OCI-LY1 (cell line): ENCODE results near the gene TMC4.
"Not testable (repeated sequence)": the region's sequence is repeated elsewhere in the genome, so short reads cannot be mapped to it uniquely, and the experiment has no call there.

Experiments
- H2AFZ ChIP-seq: fragments of 200-600 bp; sonication (generic), shearing (Covaris generic); 2 replicates; pipeline ENCODE4 v1.6.0; 2014; ENCODE audit warnings: antibody characterized with exemption, mild to moderate bottlenecking, low read length
- H3F3A ChIP-seq: fragments of 200-600 bp; sonication (generic), shearing (Covaris generic); 2 replicates; pipeline ENCODE4 v1.6.0; 2014; ENCODE audit warnings: mild to moderate bottlenecking, antibody characterized with exemption, low read length, moderate library complexity; ENCODE audit not compliant: insufficient read depth
- H3K27ac ChIP-seq: fragments of 200-600 bp; sonication (generic); 2 replicates; pipeline ENCODE4 v1.5.1; 2014; ENCODE audit warnings: low read length, mixed run types, mild to moderate bottlenecking, low read depth; ENCODE audit not compliant: poor library complexity, severe bottlenecking
- H3K27me3 ChIP-seq: fragments of 200-600 bp; sonication (generic); 2 replicates; pipeline ENCODE4 v1.6.0; 2014; ENCODE audit warnings: antibody characterized with exemption, mild to moderate bottlenecking, low read length, moderate library complexity; ENCODE audit not compliant: insufficient read depth
- H3K36me3 ChIP-seq: fragments of 200-600 bp; sonication (generic); 2 replicates; pipeline ENCODE4 v1.6.1; 2014; ENCODE audit warnings: mild to moderate bottlenecking, antibody characterized with exemption, low read length, moderate library complexity, mixed read lengths; ENCODE audit not compliant: insufficient read depth
- H3K4me1 ChIP-seq: fragments of 200-600 bp; sonication (generic); 2 replicates; pipeline ENCODE4 v1.5.1; 2014; ENCODE audit warnings: mild to moderate bottlenecking, low read length, moderate library complexity; ENCODE audit not compliant: insufficient read depth, severe bottlenecking
- H3K4me2 ChIP-seq: fragments of 200-600 bp; sonication (generic), shearing (Covaris generic); 2 replicates; pipeline ENCODE4 v1.6.1; 2014; ENCODE audit warnings: low read length
- H3K4me3 ChIP-seq: fragments of 200-600 bp; sonication (generic); 2 replicates; pipeline ENCODE4 v1.5.1; 2014; ENCODE audit warnings: low read length, low read depth, mild to moderate bottlenecking, mixed read lengths; ENCODE audit not compliant: poor library complexity, severe bottlenecking
- H3K79me2 ChIP-seq: fragments of 200-600 bp; shearing (Covaris generic); 2 replicates; pipeline ENCODE4 v1.6.1; 2016; ENCODE audit warnings: mixed run types, low read length, mixed read lengths; ENCODE audit not compliant: insufficient read depth
- H3K9ac ChIP-seq: fragments of 200-600 bp; sonication (generic), shearing (Covaris generic); 2 replicates; pipeline ENCODE4 v1.6.1; 2014; ENCODE audit warnings: mild to moderate bottlenecking, low read length, mixed read lengths
- H3K9me2 ChIP-seq: fragments of 200-600 bp; sonication (generic), shearing (Covaris generic); 2 replicates; pipeline ENCODE4 v1.6.1; 2014; ENCODE audit warnings: low read depth, mild to moderate bottlenecking, low read length, mixed read lengths
- H3K9me3 ChIP-seq: fragments of 200-600 bp; shearing (Covaris generic); 2 replicates; pipeline ENCODE4 v1.6.1; 2014; ENCODE audit warnings: low read length, mixed read lengths
- H4K20me1 ChIP-seq: fragments of 200-600 bp; sonication (generic), shearing (Covaris generic); 2 replicates; pipeline ENCODE4 v1.6.0; 2016; ENCODE audit warnings: mild to moderate bottlenecking, low read length; ENCODE audit not compliant: insufficient read depth
- CTCF ChIP-seq: fragments of 200-600 bp; sonication (generic), shearing (Covaris generic); IDR thresholded peaks from 2 replicates; pipeline ENCODE4 v1.5.1; 2017; ENCODE audit warnings: mild to moderate bottlenecking, antibody characterized with exemption, low read length, moderate library complexity, mixed read lengths
- EZH2 ChIP-seq: fragments of 200-600 bp; sonication (generic), shearing (Covaris generic); IDR thresholded peaks from 2 replicates; pipeline ENCODE4 v1.8.0; 2017; ENCODE audit warnings: borderline replicate concordance, mixed run types, mild to moderate bottlenecking, antibody characterized with exemption, low read length, moderate library complexity, mixed read lengths

Gene TMC4

DNA sequence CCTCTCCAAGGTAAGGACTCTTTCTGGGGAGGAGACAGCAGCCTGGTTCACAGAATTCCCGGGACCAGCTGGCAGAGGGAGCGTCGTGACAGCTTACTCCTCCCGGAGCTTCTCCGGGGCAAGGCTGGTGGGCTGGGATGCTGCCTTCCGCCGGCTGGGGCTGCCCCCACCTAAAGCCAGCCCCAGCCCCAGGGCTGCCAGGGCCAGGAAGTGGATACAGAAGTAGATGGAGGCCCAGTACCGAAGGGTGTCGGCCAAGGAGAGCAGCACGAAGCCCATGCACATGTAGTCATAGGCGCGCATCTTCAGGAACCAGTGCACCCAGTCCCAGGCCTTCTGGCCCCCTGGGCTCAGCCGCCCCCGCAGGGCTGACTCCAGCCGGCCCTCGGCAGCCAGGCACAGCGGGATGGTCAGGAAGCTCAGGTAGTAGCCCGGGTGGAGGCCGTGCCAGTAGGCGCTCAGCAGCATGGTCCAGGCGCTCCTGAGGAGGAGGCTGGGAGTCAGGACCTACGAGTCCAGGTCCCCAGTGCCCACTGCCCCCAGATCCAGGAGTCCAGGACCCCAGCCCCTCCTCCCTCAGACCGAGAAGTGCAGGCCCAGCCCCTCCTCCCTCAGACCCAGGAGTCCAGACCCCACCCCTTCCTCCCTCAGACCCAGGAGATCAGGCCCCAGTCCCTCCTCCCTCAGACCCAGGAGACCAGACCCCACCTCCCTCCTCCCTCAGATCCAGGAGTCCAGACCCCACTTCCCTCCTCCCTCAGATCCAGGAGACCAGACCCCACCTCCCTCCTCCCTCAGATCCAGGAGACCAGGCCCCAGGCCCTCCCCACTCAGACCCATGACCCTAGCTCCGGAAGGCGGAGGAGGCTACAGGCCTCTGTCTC, 1.2 kb upstream of the TMC4 start:
- peaks cover 4% of the 10 kb centered on the region; the same call in 1 of the 2 replicates for H3K36me3 ChIP-seq
- H3F3A ChIP-seq = no peaks in the 10 kb centered on the region
- H4K20me1 ChIP-seq = no peaks in the 10 kb centered on the region
- no peaks in the 10 kb centered on the region; the same call in 1 of the 2 replicates for H3K27me3 ChIP-seq
- no peak overlapping the region for H3K27ac ChIP-seq
- no peak for TF ChIP-seq EZH2
- no peak for TF ChIP-seq CTCF
- H3K9me3 ChIP-seq = no peaks in the 10 kb centered on the region
- H3K4me3 ChIP-seq = no peak overlapping the region
- H3K9me2 ChIP-seq = no peaks in the 10 kb centered on the region
- H3K4me1 ChIP-seq = no peaks in the 10 kb centered on the region
- no peaks in the 10 kb centered on the region for H3K79me2 ChIP-seq
- H3K4me2 ChIP-seq = no peak overlapping the region
- H2AFZ ChIP-seq = no peak overlapping the region
- no peak overlapping the region for H3K9ac ChIP-seq

GRCh38 chr19:54173359-54173699, 369 bp upstream of the TMC4 start:
- H2AFZ ChIP-seq = no peak overlapping the region
- no peaks in the 10 kb centered on the region for H3K9me2 ChIP-seq
- H3K36me3 ChIP-seq = peaks cover 4% of the 10 kb centered on the region; the same call in 1 of the 2 replicates
- no peak for TF ChIP-seq EZH2
- no peak for TF ChIP-seq CTCF
- no peaks in the 10 kb centered on the region for H3K79me2 ChIP-seq
- no peak overlapping the region for H3K27ac ChIP-seq
- no peaks in the 10 kb centered on the region for H3F3A ChIP-seq
- no peaks in the 10 kb centered on the region; the same call in 1 of the 2 replicates for H3K27me3 ChIP-seq
- no peak overlapping the region for H3K9ac ChIP-seq
- H3K4me3 ChIP-seq = no peak overlapping the region
- no peaks in the 10 kb centered on the region for H3K4me1 ChIP-seq
- no peaks in the 10 kb centered on the region for H4K20me1 ChIP-seq
- H3K4me2 ChIP-seq = no peak overlapping the region
- H3K9me3 ChIP-seq = no peaks in the 10 kb centered on the region

DNA sequence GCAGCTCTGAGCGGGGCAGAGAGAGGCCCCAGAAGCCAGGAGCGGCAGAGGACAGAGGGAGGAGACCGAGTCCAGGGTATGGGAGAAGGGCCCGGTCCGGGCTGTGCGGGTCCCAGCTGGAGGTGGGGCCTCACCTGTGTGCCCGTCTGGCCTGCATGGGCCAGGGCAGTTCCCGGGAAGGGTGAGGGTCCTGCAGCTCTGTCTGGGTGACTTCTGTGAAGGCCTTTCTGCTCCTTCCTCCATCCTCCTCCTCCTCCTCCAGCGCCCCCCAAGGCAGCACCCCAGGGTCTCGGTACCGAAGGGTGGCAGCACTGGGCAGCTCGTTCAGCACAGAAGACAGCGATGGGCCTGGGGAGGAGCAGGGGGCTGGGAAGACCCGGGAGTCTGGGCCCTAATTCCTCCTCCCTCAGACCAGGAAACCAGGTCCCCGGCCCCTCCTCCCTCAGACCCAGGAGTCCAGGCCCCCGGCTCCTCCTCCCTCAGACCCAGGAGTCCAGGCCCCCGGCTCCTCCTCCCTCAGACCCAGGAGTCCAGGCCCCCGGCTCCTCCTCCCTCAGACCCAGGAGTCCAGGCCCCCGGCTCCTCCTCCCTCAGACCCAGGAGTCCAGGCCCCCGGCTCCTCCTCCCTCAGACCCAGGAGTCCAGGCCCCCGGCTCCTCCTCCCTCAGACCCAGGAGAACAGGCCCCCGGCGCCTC, 1.1 kb downstream of the TMC4 start:
- H3K4me2 ChIP-seq, H3K9me3 ChIP-seq, H3K9ac ChIP-seq, H3K79me2 ChIP-seq, H4K20me1 ChIP-seq, H3K4me3 ChIP-seq, H3K27me3 ChIP-seq, H2AFZ ChIP-seq, H3K4me1 ChIP-seq, H3F3A ChIP-seq, H3K27ac ChIP-seq, H3K36me3 ChIP-seq, H3K9me2 ChIP-seq: not testable (repeated sequence)
